GM18499 (cell line): Measurements from ENCODE around the gene NT5C1A.

Experiments
- ATAC-seq: cut with Tn5 transposase; IDR thresholded peaks from one replicate; pipeline ENCODE4 v1.9.1; 2021; ENCODE audit warnings: moderate number of reproducible peaks; ENCODE audit not compliant: insufficient read depth, unreplicated experiment

NT5C1A gene

DNA sequence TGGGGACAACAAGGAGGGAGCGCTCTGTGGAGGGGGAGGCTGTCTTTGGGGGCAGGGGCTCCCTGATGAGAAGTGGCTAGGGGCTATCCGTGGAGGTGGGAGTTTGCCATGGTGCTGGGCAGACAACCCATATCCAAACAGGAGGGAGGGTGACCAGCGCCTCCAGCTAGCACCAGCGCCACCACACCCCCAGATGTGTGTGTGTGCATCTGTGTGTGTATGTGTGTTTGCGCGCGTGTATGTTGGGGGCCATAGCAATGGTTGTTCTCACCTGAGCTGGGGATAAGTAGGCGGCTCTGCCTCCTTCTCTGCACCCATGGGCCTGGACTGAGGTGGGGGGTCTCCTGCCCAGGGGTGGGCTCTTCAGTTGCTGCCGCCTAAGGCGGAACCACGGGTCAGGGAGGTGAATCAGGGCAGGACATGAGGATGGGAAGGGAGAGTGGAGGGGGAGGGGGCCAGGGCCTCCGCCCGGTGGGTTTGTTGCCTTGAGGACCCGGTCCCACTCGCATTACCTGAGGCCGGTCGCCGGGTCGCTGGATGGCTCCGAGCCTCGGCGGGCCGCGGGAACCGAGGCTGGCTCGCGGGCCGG, 19.0 kb upstream of the NT5C1A start:
- no peak for ATAC-seq

DNA sequence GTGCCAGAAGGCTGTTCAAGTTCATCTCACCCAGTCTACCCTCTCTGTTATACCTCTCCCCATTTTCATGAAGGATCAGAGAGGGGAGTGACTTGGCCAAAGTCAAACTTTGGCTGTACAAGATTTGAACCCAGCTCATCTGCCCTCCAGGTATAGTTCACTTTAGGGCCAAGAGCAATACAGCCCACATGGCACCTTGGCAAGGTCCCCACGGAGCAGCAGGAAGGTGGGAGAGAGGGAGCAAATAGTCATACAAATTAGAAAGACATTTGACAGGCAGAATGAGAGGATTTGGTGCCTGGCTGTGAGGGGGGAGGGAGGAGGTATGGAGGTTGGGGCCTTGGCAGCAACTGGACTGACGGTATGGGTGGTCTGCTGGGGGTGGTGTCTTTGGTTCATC, 18.3 kb upstream of the NT5C1A start:
- ATAC-seq = no peak

DNA sequence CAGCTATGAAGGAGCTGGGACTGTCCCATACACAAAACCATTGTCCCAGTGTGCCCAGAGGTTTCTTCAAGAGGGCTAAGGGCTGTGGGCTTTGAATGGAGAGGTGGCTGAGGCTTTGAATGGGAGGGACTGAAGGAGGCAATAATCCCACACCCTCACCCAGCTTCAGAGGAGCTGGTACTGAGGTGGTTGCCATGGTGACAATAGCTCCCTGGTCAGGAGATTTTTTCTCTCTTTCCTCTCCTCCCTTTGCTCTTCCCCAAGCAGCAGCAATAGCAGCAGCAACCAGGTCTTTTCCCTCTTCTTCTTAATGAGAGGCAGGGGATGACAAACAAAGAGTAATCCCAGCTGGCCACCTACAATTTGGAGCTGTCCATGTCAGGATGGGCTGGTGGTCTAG, 17.7 kb upstream of the NT5C1A start:
- ATAC-seq = no peak

DNA sequence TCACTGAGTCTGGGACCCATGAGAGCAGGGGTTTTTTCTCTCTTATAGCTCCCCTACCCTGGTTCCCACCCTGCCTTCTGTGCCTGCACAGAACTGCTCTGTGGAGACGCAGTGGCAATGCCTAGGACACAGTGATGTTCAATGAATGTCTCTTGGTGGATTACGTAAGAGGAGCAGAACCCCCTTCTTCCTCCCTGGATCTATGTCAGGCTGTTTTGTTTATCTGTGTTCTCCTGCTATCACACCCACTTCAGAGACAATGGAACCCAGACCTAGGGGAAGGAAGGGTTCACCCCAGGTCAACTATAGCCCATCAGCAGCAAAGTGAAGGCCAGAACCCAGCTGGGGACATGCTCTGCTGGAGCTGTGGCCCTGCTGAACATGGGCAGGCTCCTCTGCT, 17.3 kb upstream of the NT5C1A start:
- no peak for ATAC-seq

DNA sequence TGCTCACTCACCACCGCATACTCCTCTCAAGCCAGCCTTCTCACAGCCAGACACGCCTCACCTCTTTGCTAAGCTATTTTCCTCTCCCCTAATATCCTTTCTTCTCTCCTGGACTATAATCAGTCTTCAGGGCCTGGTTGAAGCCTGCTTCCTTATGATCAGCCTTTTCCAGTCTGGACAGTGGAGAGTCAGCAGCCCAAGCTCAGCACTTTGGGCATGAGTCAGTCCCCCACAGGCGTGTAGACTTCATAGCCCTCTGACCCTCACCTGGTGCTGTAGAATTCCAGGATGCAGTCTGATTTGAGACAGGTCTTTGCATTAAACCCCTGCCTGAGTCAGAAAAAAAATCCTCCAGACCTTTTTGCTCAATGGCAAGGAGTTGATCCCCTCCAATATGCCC, 16.8 kb upstream of the NT5C1A start:
- no peak for ATAC-seq

DNA sequence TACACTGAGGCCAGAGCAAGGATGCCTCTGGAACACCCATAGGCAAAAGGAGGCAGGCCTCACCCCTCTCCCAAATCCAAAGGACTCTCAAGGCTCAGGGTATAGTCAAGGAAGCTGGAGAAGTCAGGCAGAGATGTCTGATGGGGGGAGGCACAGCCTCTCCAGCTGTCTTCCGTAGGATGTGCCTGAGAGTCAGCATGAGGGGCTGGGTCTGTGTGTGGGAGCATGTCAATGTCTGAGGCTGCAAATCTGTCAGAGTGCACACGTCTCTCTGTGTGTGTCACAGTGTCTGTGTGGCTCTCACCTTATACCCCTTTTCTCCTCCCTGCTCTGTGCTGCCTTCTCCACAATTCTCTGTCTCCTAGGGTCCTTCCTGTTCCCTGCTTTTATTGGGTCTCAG, 15.3 kb upstream of the NT5C1A start:
- ATAC-seq = no peak

DNA sequence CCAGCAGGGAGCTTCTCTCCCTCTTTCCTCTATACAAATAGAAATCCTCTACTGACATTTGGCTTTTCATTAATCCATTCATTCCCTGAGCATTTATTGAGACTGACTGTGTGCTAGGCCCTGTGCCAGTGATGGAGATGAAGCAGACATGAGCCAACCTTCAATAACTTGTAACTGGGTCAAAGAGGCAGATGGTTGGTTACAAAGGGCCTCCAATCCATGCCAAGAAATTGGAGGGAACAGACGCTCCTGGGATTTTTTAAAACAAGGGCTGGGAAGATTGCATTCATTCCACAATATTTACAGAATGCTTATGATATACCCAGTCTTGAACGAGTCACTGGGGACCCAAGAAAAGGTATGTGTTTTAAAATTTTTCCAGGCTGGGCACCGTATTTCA, 13.2 kb upstream of the NT5C1A start:
- ATAC-seq = no peak

DNA sequence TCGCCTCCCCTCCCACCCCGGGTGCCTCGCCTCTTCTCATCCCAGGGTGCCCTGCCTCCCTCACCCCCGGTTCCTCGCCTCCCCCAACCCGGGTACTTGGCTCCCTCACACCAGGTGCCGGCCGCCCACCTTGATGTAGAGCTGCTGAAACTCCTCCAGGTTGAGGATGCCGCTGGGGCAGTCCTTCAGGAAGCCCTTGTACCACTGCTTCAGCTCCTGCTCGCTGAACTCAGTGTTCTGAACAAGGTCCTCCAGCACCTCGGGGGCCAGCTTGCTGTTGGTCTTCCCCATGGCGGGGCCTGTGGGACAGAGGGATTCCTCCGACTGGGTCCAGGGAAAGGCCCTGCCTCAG, 12.4 kb upstream of the NT5C1A start:
- no peak for ATAC-seq

DNA sequence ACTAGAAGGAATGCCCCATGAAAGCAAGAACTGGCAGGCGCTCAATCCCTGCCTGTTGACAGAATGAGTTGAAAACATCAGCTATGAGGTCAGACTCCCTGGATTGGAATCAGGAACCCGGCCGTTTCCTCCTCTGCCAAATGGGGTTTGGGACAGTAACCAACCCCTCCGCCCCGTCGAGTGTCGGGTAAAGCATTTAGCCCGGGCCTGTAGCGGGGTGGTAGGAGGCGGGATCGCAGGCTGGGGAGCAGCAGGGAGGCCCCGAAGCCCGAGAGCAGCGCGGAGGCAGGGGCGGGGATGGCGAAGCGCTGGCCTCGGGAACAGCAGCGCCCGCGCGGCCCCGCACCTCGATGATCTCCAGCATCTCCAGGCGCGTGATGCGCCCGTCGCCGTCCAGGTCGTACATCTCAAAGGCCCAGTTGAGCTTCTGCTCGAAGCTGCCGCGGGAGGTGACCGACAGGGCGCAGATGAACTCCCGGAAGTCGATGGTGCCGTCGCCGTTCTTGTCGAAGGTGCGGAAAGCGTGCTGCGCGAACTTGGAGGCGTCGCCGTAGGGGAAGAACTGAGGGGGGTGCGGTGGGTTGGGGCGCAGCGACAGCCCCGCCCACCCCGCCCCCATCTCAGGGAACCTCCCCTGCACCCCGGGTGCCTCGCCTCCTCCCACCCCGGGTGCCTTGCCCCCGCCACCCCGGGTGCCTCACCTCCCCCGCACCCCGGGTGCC, 11.8 kb upstream of the NT5C1A start:
- no peak for ATAC-seq

DNA sequence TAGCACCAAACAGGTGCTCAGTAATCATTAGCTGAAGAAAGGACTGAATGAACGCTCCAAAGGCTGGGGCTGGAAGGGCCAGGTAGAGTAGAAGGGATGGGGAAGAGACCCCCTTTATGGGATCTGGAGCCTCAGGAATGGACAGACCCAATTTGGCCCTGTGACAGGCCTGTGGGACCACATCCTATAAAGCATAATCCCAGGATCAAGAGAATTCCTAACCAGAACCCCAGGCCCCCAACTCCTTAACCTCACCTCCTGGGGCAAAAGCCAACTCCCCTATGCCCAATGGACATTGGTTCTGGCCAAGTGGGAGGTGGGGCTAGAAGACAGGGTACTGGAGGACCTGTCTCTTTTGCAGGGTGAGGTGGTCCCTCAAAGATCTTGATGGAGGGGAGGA, 10.1 kb upstream of the NT5C1A start:
- ATAC-seq = no peak

DNA sequence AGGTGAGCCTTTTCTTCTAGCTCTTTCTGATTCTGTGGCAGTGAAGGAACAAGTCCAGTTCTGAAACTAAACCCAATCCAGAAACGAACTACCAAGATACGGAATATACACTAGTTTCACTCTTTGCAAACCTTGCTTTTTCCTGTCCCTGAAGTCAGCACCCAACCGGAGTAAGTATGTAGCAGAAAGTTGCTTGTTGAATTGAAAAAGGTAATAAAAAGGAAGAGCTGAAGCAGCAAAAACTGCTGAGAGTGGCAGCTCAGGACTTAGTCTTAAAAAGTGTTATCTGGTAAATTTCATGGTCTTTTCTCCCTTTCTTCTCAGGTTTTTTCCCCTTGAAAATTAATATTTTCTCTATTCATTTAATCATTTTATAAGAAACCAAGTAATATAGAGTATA, 9.4 kb upstream of the NT5C1A start:
- no peak for ATAC-seq

DNA sequence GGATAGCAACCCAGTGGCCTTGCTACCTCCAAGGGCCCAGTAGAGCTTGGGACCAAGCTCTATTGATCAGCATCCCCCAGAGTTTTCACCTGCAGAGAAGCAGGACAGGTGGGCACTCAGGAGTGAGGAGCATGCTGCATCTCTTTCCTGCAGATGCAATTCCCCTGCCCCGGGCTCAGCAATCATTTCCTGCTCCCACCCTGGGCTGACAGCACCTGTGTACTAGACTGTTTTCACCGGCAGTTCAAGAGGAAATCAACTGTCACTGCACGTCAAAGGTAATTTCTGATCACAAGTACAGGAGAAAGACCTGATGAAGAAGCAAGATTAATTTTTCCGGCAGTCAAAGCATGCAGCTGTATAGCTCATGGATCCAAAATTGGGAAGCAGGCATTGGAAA, 8.8 kb upstream of the NT5C1A start:
- no peak for ATAC-seq

DNA sequence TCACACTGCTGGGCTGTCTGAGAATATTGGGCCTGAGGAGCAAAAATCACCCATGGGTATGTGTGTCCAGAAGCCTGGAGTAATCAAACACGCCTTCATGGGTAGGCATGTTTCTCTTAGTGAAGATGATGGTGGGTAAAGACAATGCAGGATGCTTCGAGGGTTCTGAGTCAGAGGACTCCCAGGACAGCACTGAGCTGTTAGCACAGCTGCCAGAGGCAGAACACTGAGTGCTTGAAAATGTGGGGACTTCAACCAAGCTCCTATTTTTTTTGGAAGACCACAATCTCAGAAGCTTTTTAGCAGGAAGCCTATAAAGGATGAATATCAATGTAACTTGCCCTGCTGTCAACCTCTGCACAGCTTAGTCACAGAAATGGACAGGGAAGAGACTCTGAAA, 7.9 kb upstream of the NT5C1A start:
- ATAC-seq = no peak

DNA sequence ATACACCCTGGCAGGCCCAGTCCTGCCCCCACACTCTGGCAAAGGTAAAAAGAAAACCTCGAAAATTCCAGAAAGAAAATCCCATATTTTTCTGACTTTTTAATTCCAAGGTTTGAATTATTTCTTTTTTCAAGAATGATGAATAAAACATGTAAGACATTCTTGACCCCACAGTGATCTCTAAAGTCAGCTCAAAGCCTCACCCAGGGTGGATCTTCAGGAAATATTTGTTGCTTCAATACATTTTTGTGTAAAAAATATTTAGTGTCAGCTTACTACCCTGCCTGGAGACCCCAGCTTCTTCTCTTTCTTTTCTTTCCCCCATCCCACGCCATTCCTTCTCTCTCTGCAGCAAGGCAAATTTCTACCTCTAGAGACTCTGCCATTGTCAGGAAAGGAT, 7.0 kb upstream of the NT5C1A start:
- no peak for ATAC-seq

DNA sequence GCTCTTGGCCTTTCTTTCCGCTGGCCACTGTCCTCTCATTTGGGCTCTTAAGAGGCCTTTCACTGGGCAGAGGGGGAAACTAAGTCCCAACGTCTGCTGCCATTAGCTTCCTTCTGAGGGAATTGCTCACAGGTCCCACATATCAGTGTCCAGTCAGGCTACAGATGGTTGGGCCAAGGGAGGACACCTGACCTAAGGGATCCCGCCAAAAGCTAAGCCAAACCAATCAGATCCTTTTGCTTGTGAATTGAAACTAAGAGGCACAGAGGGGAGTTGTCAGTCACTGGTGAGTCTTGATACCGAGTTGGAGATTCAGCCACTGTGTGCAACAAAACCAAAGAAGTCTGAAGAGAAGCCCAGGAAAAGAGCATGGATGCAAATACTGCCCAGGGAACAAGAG, 5.7 kb upstream of the NT5C1A start:
- no peak for ATAC-seq

DNA sequence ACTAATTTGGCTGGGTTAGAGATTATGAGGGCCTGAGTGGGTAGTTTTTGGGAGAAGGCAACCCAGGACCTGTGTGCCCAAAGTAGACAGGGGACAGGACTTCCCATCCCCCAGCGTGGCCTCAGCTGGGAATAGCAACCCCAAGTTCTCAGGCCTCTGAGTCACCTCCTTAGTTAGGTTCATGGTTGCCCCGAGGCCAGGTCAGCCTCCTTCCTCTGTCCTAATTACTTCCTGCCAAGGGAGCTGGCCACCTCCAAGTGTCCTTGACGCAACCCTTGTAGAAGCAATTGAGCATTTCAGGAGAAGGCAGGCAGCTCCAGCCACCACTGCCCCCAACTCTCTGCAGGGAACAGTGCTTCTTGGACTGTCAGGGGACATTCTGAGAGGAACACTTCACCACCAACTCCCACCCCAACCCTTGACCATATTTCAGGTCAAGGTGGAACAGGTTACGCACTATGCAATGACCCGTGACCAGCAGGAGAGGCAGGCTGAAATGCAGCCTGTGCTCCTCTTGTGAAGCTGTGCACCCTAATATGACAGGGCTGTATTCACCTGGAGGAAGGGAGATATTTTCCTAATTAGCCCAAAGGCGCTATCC, 5.1 kb upstream of the NT5C1A start:
- ATAC-seq = no peak

DNA sequence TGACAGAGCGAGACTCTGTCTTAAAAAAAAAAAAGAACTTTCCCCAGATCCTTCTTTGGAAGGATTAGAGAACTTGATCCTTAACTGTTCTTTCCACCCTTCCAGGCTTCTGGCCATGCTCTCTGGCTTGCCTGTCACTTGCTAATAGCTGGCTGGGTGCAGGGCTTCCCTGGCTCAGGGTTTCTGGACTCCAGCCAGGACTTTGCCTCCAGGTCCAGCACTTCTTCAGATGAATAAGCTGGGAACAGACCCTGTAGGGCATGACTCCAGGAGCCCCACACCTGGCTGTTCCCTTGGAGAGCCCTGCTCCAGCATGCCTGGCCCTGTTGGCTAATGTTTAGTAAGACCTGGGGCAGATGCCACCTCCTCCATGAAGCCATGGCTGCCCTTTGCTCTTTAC, 3.3 kb upstream of the NT5C1A start:
- ATAC-seq = no peak

DNA sequence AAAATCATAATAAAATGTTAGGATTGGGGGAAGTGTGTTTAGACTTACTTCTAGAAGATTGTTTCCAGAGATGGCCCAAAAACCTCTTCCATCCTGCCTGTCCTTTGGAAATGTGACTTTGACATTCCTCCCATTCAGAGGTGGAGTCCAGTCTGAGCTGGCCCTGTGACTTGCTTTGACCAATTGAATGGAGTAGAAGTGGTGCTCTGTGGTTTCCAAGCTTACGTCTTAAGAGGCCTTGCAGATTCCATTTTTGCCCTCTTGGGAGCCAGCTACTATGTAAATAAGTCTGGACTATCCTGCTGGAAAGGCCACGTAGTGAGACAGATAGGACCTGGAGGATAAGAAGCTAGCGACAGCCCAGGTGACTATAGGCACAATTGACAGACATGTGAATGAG, 1.3 kb upstream of the NT5C1A start:
- no peak for ATAC-seq

DNA sequence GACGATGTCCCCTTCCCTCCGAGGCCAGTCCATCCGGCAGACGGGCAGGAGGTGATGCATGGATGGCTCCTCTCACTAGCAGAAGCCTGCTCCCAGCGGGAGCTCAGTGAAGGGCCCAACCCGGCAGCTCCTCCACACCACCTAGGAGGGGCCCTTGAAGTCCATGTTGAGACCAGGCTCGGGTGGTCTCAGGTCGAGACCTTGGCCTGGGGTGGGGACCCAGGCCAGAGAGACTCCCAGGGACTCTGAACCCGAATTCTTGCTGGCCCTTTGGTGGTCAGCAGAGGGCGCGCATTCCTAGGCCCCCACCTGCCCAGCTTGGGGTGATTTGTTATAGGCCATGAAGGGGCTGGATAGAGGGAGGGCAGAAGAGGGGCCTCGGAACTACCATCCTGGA, 642 bp upstream of the NT5C1A start:
- no peak for ATAC-seq

DNA sequence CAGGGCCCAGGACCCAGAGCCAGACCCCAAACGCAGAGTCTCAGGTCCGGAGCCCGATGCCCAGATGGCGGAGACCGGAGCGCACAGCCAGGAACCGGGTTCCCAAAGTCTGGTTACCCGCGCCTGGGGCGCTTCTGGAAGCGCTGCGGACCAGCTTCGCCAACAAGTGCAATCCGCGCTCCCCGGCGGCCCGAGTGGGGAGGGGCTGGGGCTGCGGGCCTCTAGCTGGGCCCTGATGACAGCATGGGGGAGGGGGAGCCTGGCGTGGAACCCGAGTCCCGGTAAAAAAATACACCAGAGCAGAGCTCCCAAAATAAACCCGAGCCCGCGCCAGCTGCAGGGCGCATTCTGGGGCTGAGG, 494 bp downstream of the NT5C1A start:
- no peak for ATAC-seq

DNA sequence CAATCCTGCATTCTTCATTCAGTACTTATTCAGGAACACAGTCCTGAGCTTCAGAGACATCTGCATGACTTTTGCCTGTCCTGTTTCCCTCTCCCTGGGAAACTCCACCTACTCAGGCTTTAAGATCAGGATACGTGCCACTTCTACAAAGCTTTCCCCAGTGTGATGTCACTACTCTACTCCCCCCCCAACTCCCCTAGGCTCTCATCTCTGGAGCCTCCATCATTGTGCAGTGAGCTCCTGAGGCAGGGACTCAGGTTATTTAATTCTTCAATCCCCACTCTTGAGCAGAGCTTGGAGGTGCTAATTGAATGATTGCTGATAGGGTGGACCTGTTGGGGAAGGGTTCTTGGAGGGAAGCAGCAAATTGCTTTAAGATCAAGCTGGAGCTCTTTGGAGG, 1.2 kb downstream of the NT5C1A start:
- ATAC-seq = no peak

DNA sequence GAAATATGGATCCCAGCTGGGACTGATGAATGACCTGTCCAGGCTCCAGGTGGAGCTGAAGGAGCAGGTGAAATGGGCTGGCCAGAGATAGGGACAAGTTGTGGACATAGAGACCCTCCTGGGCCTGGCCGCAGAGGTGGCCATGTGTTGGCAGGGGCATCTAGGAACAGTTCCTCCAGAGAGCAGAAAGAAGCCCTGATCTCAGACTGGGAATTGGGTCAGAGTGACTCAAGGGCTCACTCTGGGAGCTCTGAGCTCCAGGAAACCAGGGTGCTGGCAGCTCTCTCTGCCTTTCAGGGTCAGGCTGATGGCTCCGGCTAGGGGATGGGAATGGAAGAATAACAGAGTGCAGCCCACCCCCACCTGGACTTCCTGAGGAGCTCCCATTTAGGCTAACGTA, 3.0 kb downstream of the NT5C1A start:
- no peak for ATAC-seq
